Activated CD4-positive, CD25-positive, alpha-beta regulatory T cell treated with anti-CD3 and anti-CD28 coated beads, Interleukin-2, amount 50 U/mL, for 72 hours (primary cell): ENCODE results near the gene PGAP6.
"Not testable (repeated sequence)": the region's sequence is repeated elsewhere in the genome, so short reads cannot be mapped to it uniquely, and the experiment has no call there.

Experiments used
- DNase-seq: peaks from one replicate; pipeline ENCODE4 v3.0.0; 2021

The PGAP6 gene

DNA sequence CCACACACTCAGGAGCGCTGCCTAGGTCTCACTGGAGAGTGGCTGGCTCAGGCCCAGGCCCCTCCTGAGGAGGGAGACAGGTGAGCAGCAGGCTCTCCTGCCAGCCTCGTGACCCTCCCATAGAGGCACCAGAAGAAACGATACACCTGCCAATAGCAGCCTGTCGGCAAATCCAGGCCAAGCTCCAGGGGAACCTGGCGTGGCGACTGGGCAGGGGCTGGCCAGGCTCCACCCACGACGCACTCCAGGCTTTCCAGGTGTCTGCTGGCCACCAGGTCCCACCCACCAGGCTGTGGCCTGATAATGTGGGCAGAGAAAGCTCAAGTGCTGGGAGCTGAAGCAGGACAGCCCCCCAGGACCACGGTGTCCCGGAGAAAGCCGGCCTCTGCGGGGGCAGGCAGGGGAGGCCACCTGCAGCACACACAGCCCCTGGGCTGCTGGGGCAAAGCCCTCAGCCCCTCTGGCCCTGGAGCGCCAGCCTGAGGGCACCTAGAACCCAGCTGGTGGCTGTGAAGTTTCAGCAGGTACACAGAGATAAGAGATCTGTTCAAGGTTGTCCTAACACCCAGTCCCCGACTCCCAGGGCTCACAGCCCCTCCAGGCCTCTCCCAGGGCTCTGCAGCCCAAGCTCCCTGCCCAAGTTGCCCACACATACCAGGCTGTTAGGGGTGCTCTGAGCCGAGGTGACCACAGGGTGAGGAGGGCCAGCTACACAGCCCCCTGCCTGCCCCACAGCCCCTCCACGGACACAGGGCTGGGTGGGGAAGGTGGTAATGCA is 2.4 kb downstream of the PGAP6 start:
- no peak for DNase-seq

GRCh38 chr16:378821-379182 is 3.0 kb downstream of the PGAP6 start:
- no peak for DNase-seq

- not testable (repeated sequence) for DNase-seq
These were observed 3.5 kb downstream of the PGAP6 start for GRCh38 chr16:378113-378820.

- no peak for DNase-seq
These were observed 4.3 kb downstream of the PGAP6 start for GRCh38 chr16:377419-377951.

- DNase-seq: no peak
These were observed 4.9 kb downstream of the PGAP6 start for GRCh38 chr16:376817-377418.

- no peak for DNase-seq
These were observed 5.6 kb downstream of the PGAP6 start for GRCh38 chr16:375927-376816.

- DNase-seq: no peak
These were observed 6.6 kb downstream of the PGAP6 start for GRCh38 chr16:375212-375611.

DNA sequence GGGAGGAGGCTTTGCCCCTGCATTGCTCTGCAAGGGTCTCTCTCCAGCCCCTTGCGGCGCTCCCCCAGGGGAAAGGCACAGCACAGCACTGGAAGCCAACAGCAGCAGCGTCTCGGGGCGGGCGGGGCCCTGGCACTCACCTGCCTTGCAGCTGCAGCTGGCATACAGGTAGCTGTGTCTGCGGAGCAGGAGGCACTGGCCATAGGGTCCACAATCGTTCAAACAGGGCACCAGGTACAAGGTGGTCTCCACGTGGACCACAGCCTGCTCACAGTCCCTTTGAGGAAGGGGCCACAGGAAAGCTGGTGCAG is 7.2 kb downstream of the PGAP6 start:
- DNase-seq: no peak

- no peak for DNase-seq
These were observed 7.7 kb downstream of the PGAP6 start for GRCh38 chr16:373848-374615.

- no peak for DNase-seq
These were observed 8.7 kb downstream of the PGAP6 start for GRCh38 chr16:373020-373598.

DNA sequence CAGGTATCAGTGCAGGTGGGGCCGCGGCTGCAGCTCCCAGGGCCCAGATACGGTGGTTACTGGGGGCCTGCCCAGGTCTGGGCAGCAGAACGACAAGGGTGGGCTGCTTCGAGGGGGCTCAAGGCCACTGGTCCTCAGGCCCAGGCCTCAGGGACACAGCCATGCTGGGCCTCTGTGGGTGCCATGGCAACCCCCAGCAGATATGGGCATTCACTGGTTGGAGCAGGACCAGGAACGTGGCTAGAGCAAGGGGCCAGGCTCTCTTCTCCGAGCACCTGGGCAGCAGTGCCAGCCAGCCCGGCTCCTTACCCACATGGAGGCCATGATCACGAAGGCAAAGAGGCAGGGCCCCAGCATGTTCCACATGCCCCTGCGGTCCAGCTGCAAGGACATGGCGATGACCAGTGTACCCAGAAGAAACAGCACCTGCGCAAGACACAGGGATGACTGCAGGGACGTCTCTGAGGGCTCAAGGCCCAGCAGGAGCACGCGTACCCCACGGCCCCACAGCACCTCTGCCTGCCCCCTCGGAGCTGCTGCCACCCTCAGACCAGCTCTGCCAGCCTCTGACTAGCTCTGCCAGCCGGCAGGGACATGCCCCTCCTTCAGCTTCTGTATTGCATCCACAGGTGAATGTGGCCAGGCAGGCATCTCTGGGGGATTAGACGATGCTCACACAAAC is 9.3 kb downstream of the PGAP6 start:
- no peak for DNase-seq

DNA sequence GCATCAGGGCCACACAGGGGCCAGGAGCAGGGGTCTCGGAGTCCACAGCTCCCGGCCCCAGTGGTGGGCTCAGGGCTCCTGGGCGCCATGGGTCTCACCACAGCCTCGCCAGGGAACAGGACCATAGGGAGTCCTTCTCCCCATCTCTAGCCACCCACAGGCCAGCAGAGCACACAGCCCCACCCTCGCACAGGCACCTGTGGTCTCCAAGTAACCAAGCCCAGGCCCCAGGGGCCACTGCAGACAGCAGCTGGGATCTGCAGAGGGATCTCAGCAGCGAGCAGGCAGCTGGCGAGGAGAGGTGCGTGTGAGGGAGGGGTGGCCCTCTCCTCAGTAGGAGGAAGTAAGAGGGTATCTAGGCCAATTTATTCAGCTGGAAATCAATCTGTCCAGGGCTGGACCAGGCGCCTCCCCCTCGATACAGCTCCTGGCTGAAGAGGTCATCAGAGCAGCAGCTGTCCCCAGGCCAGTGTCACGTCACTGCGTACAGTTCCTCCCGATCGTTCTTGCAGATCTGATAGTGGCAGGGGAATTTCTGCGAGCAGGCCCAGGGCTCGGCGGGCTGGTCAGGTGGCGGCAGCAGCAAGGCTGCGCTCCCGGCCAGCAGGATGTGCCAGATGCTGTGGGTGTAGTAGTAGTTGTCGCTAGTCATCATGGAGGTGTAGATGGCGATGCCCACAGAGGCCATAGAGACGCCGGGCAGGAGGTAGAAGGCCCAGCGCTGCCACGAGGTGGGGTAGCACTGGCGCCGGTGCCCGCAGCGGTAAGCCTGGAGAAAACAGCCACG is 10.1 kb downstream of the PGAP6 start:
- DNase-seq: no peak

DNA sequence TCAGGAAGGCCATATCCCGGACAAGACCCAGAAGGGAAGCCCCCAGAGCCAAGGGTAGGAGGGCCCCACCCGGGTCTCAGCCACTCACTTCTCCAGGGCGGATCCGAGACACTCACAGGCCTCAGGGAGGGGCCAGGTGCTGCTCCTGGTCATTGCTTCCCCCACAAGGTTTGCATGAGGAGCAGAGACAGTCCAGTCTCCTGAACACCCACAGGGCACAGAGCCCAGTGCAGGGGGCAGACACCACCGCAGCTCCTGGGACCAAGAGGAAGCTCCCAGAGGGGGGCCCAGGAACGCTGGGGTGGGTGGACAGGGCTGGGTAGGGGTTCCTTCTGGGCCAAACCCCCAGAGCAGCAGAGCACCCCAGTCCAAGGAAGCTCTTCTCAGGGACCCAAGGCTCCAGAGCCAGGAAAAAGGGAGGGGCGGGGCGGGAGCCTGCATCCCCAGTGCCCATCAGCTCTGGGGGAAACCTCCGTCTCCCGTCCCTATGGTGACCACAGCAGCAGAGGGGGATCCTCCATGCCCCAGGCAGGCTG is 10.7 kb downstream of the PGAP6 start:
- DNase-seq: no peak

DNA sequence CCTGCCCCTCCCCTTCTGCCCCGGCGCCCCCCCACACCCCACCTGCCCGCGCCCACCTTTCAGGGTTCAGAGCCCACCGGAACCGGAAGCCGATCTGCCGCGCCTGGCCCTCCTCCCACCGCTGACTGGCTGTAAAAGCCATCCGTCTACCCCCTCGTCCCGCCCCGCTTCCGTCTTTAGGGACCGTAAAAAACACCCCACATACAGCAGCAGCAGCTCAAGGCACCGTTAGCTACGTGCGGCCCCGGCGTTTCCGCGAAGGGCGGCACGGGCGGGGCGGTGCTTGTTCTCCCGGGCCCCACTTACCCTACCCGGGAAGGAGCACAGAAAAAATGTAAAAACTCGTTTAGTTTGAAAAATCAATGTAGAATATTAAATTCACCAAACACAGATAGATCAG is 11.3 kb downstream of the PGAP6 start, which contains the start of gene MRPL28:
MRPL28 (minus strand) TSS at position 96 of the 400 bp plus-strand sequence. CDS start 320 bp downstream, outside the sequence.
- DNase-seq: peak; percentile 94

- no peak for DNase-seq
These were observed 11.8 kb downstream of the PGAP6 start for GRCh38 chr16:369866-370436.

- DNase-seq: no peak
These were observed 12.4 kb downstream of the PGAP6 start for GRCh38 chr16:369275-369865.

- DNase-seq: no peak
These were observed 13.2 kb downstream of the PGAP6 start for GRCh38 chr16:368388-369158.

- DNase-seq: no peak
These were observed 14.4 kb downstream of the PGAP6 start for GRCh38 chr16:367333-367903.
